Kidney capillary endothelial cell (primary cell): ENCODE results near the gene PPA1.
"Not testable (repeated sequence)": the region's sequence is repeated elsewhere in the genome, so short reads cannot be mapped to it uniquely, and the experiment has no call there.

Experiments
- DNase-seq: peaks from one replicate; pipeline ENCODE4 v3.0.0-alpha.2; 2018; ENCODE audit warnings: low spot score

PPA1 gene

GRCh38 chr10:70233109-70233938, at the start of gene PPA1:
Gene PPA1, minus strand, starts transcription at chr10:70233429. Its CDS starts 102 bp downstream, at chr10:70233327.
- DNase-seq, result peak; percentile 97

- DNase-seq, result no peak
Observed at GRCh38 chr10:70281609-70282008, 48.4 kb upstream of the PPA1 start.

- DNase-seq, result no peak
Observed at GRCh38 chr10:70280099-70280498, 46.9 kb upstream of the PPA1 start.

DNA sequence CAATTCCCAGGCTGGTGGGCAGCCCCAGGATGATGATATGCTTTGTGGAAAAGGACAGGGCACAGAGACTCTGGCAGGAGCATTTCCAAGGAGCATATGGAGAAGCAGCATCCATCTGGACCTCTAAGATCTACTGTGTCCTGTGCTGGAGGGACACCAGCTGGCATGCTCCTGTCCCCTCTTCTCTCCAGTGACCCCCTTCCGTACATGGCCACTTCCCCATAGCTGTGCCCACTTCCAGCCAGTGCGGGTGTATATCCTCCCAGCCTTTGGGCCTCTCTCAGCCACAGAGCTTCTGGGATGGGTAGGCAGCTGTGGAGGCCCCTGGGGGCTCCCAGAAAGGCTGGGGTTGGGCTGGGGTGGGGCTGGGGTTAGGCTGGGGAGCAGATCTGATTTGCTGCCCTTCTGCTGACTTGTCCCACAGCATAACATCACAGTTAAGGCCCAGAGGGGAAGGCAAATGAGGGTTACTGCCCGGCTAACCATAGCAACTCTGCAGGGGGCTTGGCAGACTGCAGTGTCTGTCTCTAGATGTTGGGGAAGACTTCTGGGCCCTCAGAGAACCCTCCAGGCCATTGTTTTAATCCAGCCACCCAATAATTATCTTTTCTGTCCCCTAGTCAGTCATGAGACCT, 44.3 kb upstream of the PPA1 start:
- no peak for DNase-seq

DNA sequence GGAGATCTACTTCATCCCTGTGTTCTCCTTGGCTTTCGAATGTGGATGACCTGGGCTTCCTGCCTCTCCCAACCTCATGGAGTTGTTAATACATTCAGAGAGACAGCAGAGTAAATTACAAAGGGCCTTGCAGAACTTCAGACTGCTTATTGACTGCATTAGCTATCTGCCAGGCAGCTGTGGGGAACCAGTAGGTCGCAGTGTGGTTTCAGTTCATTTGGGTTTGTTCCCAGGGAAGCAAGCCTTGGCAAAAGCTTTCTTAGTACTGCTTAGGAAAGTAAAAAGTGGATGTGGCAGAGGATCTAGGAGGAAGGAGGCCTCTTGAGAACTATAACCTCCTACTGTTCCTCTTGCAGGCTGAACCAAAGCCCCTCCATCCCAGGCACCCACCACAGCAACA, 41.4 kb upstream of the PPA1 start:
- no peak for DNase-seq

DNA sequence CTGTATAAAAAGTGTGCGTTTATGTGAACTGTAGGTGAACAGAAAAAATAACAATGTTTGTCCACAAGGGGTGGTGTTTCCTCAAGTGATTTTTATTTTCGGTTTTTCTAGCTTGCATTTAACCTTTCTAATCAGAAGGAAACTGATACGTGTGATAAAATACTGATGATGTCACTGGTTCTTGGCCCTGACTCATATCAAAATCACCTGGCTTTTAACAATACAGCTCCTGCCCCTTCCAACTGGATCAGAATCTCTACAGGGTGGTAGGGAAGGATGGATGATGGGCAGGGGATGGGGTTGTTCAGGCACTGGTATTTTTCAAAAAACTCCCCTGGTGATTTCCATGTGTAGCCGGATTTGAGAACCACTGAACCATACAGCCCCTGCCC, 39.7 kb upstream of the PPA1 start:
- no peak for DNase-seq

- DNase-seq, result no peak
Observed at GRCh38 chr10:70271996-70272924, 39.0 kb upstream of the PPA1 start.

GRCh38 chr10:70270952-70271351, 37.7 kb upstream of the PPA1 start:
- no peak for DNase-seq

DNA sequence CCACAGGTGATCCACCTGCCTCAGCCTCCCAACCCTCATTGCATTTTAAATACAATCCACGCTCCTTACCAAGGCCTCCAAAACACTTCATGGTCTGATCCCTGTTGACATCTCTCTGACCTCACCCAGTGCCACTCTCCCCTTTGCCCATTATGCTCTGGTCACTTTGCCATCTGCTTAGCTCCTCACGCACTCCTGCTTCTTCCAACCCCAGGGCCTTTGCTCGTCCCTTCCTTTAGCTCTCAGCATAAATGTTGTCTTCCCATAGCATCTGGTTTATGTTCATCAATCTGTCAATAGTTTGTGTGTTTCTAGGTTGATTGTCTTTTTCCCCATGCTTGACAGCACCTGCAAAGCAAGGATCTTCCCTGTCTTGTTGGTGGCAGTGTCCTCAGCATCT, 36.5 kb upstream of the PPA1 start:
- no peak for DNase-seq

- DNase-seq, result no peak
Observed at GRCh38 chr10:70268376-70268775, 35.1 kb upstream of the PPA1 start.

GRCh38 chr10:70267161-70267933, 34.1 kb upstream of the PPA1 start:
- peak; percentile 74 for DNase-seq

DNA sequence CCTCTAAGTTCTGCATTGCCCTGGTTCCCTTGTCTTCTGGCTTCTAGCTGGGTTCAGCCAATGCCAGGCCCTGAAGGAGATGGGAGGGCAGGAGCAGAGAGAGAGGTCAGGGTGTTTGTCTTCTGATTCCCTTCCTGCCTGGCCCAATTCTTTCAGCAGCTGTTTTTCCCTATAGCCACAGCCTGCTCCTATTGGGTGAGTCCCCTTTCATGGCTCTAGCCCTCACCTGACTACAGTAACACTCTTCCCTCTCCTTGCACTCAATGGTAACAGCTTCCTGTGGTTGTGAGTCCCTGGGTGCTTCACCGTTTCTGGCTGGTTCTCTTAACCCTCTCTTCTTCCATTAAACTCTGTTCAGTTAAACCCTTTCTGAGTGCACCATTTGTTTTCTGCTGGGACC, 33.5 kb upstream of the PPA1 start:
- no peak for DNase-seq

DNA sequence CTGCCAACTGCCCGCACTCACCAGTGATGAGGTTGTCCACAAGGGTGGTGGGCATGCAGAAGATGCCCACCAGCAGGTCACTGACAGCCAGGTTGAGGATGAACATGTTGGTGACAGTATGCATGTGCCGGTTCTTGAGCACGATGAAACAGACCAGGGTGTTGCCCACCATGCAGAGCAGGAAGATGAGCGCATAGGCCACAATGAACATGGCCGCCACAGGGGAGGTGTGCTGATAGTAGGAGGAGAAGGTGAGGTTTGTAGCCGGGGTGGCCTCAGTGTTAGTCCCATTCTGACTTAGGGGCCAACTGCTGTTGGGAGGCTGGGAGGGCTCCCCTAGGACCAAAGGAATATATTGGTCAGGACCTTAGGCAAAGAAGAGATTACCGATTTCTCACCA, 32.8 kb upstream of the PPA1 start:
- no peak for DNase-seq

GRCh38 chr10:70265032-70265689, 31.9 kb upstream of the PPA1 start:
- DNase-seq, result no peak

- no peak for DNase-seq
Observed at GRCh38 chr10:70260734-70261133, 27.5 kb upstream of the PPA1 start.

DNA sequence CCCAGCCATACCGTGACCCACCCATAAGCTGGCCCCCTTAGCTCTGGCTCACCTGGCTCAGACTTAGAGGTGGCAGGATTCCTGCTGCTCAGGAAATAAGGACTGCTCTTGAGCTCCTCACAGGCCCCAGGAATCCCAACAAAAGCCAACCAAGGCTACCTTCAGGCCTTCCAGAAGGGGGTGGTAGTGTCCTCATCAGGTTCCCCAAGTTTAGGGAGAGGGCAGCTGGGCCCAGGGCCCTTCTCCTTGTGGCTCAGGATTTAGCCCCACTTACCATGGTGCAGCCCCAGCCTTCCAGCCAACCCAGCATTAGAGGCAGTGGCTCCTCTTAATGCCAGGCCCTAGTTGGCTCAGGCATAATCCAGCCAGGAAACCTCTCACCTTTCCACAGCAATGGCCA, 27.0 kb upstream of the PPA1 start:
- DNase-seq, result no peak

- no peak for DNase-seq
Observed at GRCh38 chr10:70258216-70258615, 25.0 kb upstream of the PPA1 start.

DNA sequence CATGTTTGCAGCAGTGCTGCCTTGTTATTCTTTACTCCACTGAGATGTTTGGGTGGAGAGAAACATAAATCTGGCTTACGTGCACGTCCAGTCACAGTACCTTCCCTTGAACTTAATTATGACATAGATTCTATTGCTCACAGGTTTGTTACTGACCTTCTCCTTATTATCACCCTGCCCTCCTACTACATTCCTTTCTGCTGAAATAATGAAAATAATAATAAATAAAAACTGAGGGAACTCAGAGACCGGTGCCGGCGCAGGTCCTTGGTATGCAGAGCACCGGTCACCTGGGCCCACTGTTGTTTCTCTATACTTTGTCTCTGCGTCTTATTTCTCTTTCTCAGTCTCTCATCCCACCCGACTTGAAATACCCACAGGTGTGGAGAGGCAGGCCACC, 24.6 kb upstream of the PPA1 start:
- DNase-seq, result not testable (repeated sequence)

- no peak for DNase-seq
Observed at GRCh38 chr10:70256463-70256862, 23.2 kb upstream of the PPA1 start.

DNA sequence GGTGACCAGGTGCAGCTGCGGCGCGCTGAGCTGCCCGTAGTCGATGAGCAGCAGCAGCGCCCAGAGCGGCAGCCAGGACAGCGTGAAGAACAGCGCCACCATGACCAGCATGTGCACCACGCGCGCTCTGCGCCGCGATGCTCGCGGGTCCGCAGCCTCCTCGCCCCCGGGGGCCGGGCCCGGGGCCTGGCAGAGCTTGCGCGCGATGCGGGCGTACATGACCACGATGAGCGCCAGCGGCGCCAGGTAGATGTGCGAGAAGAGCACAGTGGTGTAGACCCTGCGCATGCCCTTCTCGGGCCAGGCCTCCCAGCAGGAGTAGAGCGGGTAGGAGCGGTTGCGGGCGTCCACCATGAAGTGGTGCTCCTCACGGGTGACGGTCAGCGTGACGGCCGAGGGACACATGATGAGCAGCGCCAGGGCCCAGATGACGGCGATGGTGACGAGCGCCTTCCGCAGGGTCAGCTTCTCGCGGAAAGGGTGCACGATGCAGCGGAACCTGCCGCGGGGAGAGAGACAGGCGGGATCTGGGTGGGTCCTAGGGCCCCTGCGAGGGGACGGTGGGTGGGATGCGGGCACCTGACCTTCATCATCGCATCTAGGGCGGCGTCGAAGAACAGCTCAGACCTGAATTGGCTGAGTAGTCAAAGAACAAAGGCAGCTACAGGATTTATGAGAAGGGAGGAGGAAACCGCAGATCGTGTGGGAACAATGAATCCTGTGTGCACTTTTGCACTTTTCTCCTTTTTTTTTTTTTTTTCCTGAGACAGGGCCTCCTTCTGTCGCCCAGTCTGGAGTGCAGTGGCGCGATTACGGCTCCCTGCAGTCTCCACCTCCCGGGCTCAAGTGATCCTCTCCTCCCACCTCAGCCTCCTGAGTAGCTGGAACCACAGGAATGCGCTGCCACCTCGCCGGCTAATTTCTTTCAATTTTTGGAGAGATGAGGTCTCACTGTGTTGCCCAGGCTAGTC, 22.4 kb upstream of the PPA1 start:
- DNase-seq, result no peak
